H1 (cell line): Measurements from ENCODE around the gene AP1M1. TPM values are rescaled to one million over a fixed set of nuclear protein-coding genes. Genes with fewer than 3 reads are reported as not detected.

Source experiments
- CTCF ChIA-PET: fragments of 300-600 bp; sonication (Branson Sonifier 250); formaldehyde crosslinking; loops from one replicate; lab custom pipeline; 2021; ENCODE audit not compliant: partially characterized antibody; lab: Charles Lee
- POLR2A ChIA-PET: fragments of 300-600 bp; sonication (Branson Sonifier 250); formaldehyde crosslinking; loops from one replicate; lab custom pipeline; 2021; ENCODE audit warnings: inconsistent platforms; ENCODE audit not compliant: partially characterized antibody; lab: Charles Lee
- DNase-seq, 2 experiments: peaks; one replicate each; pipeline versions ENCODE4 v3.0.0 to v3.0.0-alpha.2; 2010 to 2022; ENCODE audit warnings: low spot score in 2 of 2, low read depth in 1 of 2, mixed read lengths in 1 of 2
- FAIRE-seq: peaks from 2 replicates; lab custom pipeline; 2011; peaks lifted over from hg19 to GRCh38; lab: Jason Lieb, UNC
- H2AFZ ChIP-seq: 2 replicates; pipeline ENCODE4 v1.8.1; 2012; ENCODE audit warnings: low read length, inconsistent platforms
- H2AK5ac ChIP-seq: 2 replicates; pipeline ENCODE4 v1.6.1; 2013; ENCODE audit warnings: low read depth, low read length
- H2BK120ac ChIP-seq: replicated peaks from 2 replicates; pipeline ENCODE3; 2013; ENCODE audit warnings: low read depth, low read length, inconsistent platforms
- H2BK12ac ChIP-seq: 2 replicates; pipeline ENCODE4 v1.6.1; 2013; ENCODE audit warnings: low read depth, low read length
- H2BK15ac ChIP-seq: 2 replicates; pipeline ENCODE4 v1.6.1; 2013; ENCODE audit warnings: low read length
- H2BK20ac ChIP-seq: 2 replicates; pipeline ENCODE4 v1.6.1; 2013; ENCODE audit warnings: low read length
- H2BK5ac ChIP-seq: 2 replicates; pipeline ENCODE4 v1.6.1; 2013; ENCODE audit warnings: low read depth, low read length
- H3K14ac ChIP-seq: 2 replicates; pipeline ENCODE4 v1.6.1; 2013; ENCODE audit warnings: inconsistent platforms; ENCODE audit not compliant: insufficient read length
- H3K18ac ChIP-seq: 2 replicates; pipeline ENCODE4 v1.6.1; 2013; ENCODE audit warnings: low read length; ENCODE audit errors: extremely low read depth
- H3K23ac ChIP-seq: 2 replicates; pipeline ENCODE4 v1.6.1; 2013; ENCODE audit warnings: inconsistent platforms; ENCODE audit not compliant: insufficient read length
- H3K23me2 ChIP-seq: 2 replicates; pipeline ENCODE4 v1.6.1; 2013; ENCODE audit warnings: low read depth, low read length
- H3K27ac ChIP-seq: 2 replicates; pipeline ENCODE4 v1.6.1; 2011; ENCODE audit warnings: low read depth, low read length, inconsistent platforms
- H3K27me3 ChIP-seq, 4 experiments: replicated peaks in 1 of 4; 1 replicate in 1 of 4; 2 replicates in 3 of 4; pipeline versions ENCODE4 v1.6.1 to v1.8.1; 2011 to 2013; ENCODE audit warnings: low read length in 3 of 4, mild to moderate bottlenecking in 3 of 4, inconsistent platforms in 2 of 4, mixed read lengths in 2 of 4, moderate library complexity in 1 of 4; ENCODE audit not compliant: control insufficient read depth in 3 of 4, insufficient read depth in 3 of 4; ENCODE audit errors: extremely low read depth in 1 of 4
- H3K36me3 ChIP-seq, 4 experiments: 2 replicates each; pipeline versions ENCODE4 v1.6.1 to v1.8.1; 2011 to 2013; ENCODE audit warnings: mild to moderate bottlenecking in 4 of 4, low read length in 3 of 4, moderate library complexity in 2 of 4, control low read depth in 1 of 4, inconsistent platforms in 1 of 4; ENCODE audit not compliant: insufficient read depth in 4 of 4, control insufficient read depth in 2 of 4
- H3K4ac ChIP-seq: replicated peaks from 2 replicates; pipeline ENCODE3; 2013; ENCODE audit warnings: low read length, low read depth, mixed read lengths, inconsistent platforms; ENCODE audit not compliant: insufficient read length
- H3K4me1 ChIP-seq, 4 experiments: replicated peaks in 1 of 4; 1 replicate in 1 of 4; 2 replicates in 3 of 4; pipeline versions ENCODE4 v1.6.1 to v1.8.1; 2011 to 2013; ENCODE audit warnings: low read length in 3 of 4, inconsistent platforms in 2 of 4, mixed read lengths in 1 of 4; ENCODE audit not compliant: insufficient read depth in 4 of 4, control insufficient read depth in 3 of 4
- H3K4me2 ChIP-seq, 2 experiments: 2 replicates each; pipeline versions ENCODE4 v1.6.1 to v1.8.1; 2011 to 2013; ENCODE audit warnings: low read depth in 2 of 2, low read length in 2 of 2, control low read depth in 1 of 2, inconsistent platforms in 1 of 2, mild to moderate bottlenecking in 1 of 2; ENCODE audit not compliant: insufficient read depth in 1 of 2
- H3K4me3 ChIP-seq, 4 experiments: fragments of 200-600, 300-600 bp in 1 of 4; sonication (generic), shearing (Covaris generic), sonication (Bioruptor Twin) in 1 of 4; 2 replicates each; pipeline versions ENCODE4 v1.5.1 to v1.8.1; 2011 to 2016; ENCODE audit warnings: low read length in 4 of 4, low read depth in 3 of 4, control low read depth in 2 of 4, inconsistent platforms in 2 of 4, mild to moderate bottlenecking in 2 of 4, mixed read lengths in 1 of 4, moderate library complexity in 1 of 4; ENCODE audit not compliant: insufficient read depth in 2 of 4; ENCODE audit errors: extremely low read depth in 1 of 4
- H3K56ac ChIP-seq: replicated peaks from 2 replicates; pipeline ENCODE3; 2013; ENCODE audit warnings: low read depth, mild to moderate bottlenecking, mixed read lengths, low read length, inconsistent platforms; ENCODE audit not compliant: insufficient read length
- H3K79me1 ChIP-seq: 2 replicates; pipeline ENCODE4 v1.6.1; 2013; ENCODE audit warnings: low read depth, low read length, control low read depth
- H3K79me2 ChIP-seq, 2 experiments: 2 replicates each; pipeline versions ENCODE4 v1.6.1 to v1.8.1; 2012 to 2013; ENCODE audit warnings: low read length in 2 of 2, mild to moderate bottlenecking in 2 of 2, inconsistent platforms in 1 of 2; ENCODE audit not compliant: insufficient read depth in 2 of 2, control insufficient read depth in 1 of 2
- H3K9ac ChIP-seq, 4 experiments: replicated peaks in 1 of 4; 1 replicate in 1 of 4; 2 replicates in 3 of 4; pipeline versions ENCODE4 v1.6.1 to v1.8.1; 2011 to 2013; ENCODE audit warnings: low read depth in 3 of 4, low read length in 3 of 4, control low read depth in 2 of 4, mild to moderate bottlenecking in 2 of 4, moderate library complexity in 2 of 4, inconsistent platforms in 1 of 4; ENCODE audit errors: extremely low read depth in 1 of 4
- H3K9me3 ChIP-seq, 2 experiments: 2 replicates each; pipeline versions ENCODE4 v1.6.1 to v1.8.1; 2012 to 2013; ENCODE audit warnings: mild to moderate bottlenecking in 2 of 2, moderate library complexity in 2 of 2, control low read depth in 1 of 2, inconsistent platforms in 1 of 2, low read depth in 1 of 2, low read length in 1 of 2, mixed read lengths in 1 of 2; ENCODE audit not compliant: insufficient read depth in 2 of 2
- H4K20me1 ChIP-seq, 2 experiments: replicated peaks in 1 of 2; 2 replicates each; pipeline versions ENCODE3 to v1.8.1; 2011 to 2013; ENCODE audit warnings: inconsistent platforms in 2 of 2, low read length in 2 of 2, mild to moderate bottlenecking in 1 of 2; ENCODE audit not compliant: insufficient read depth in 2 of 2, control insufficient read depth in 1 of 2
- H4K5ac ChIP-seq: 2 replicates; pipeline ENCODE4 v1.6.1; 2013; ENCODE audit warnings: low read length, low read depth, mixed read lengths, inconsistent platforms; ENCODE audit not compliant: insufficient read length
- H4K8ac ChIP-seq: 2 replicates; pipeline ENCODE4 v1.8.0; 2013; ENCODE audit warnings: mild to moderate bottlenecking, moderate library complexity, low read length, inconsistent platforms; ENCODE audit not compliant: insufficient read depth; ENCODE audit errors: extremely low read depth
- H4K91ac ChIP-seq: replicated peaks from 2 replicates; pipeline ENCODE3; 2013; ENCODE audit warnings: low read length, mixed read lengths, inconsistent platforms; ENCODE audit not compliant: insufficient read length
- E2F6 ChIP-seq: IDR thresholded peaks from 2 replicates; pipeline ENCODE4 v1.6.1; 2012; ENCODE audit warnings: inconsistent platforms
- KDM5A ChIP-seq: fragments of 200-600 bp; IDR thresholded peaks from 2 replicates; pipeline ENCODE4 v1.7.1; 2012; ENCODE audit warnings: mild to moderate bottlenecking, low read length, inconsistent platforms, mixed read lengths
- RXRA ChIP-seq: IDR thresholded peaks from 2 replicates; pipeline ENCODE4 v1.6.1; 2011; ENCODE audit warnings: low read depth, mild to moderate bottlenecking, low read length, moderate library complexity; ENCODE audit not compliant: insufficient read depth
- SIN3A ChIP-seq, 2 experiments: IDR thresholded peaks in 1 of 2; conservative IDR thresholded peaks in 1 of 2; 2 replicates each; pipeline ENCODE4 v1.6.1; 2011 to 2012; ENCODE audit warnings: low read length in 2 of 2, improper control_type of control experiment in 1 of 2, low read depth in 1 of 2, mild to moderate bottlenecking in 1 of 2
- SRF ChIP-seq: IDR thresholded peaks from 2 replicates; pipeline ENCODE4 v1.6.1; 2011; ENCODE audit warnings: mild to moderate bottlenecking, low read depth, low read length, moderate library complexity
- WGBS, 2 experiments: shearing (Covaris generic) in 1 of 2; methylation state at CpG; one replicate each; pipeline versions ENCODE4 v1.1.6 to v1.1.7; 2013 to 2015; ENCODE audit warnings: low lambda C conversion rate in 2 of 2, mixed read lengths in 2 of 2, inconsistent platforms in 1 of 2, low coverage in 1 of 2, missing lambda C conversion rate in 1 of 2; ENCODE audit not compliant: insufficient replicate concordance in 2 of 2, insufficient coverage in 1 of 2, insufficient read length in 1 of 2; ENCODE audit errors: extremely low coverage in 1 of 2, missing lambda C conversion rate in 1 of 2; 5-methylcytosine and 5-hydroxymethylcytosine counted together
- polyA plus RNA-seq, 7 experiments: library from polyadenylated mRNA; depleted of rRNA in 3 of 7; stranded (reverse) in 5 of 7; unstranded in 2 of 7; fragments of >200 nt in 5 of 7; fragments of 200-250 nt in 2 of 7; gene quantifications; 1 replicate in 5 of 7; 2 replicates in 1 of 7; 4 replicates in 1 of 7; pipeline versions ENCODE4 v1.2.1 to v1.2.3, GENCODE V29; 2011 to 2013; ENCODE audit warnings: missing spikeins in 2 of 7, mixed read lengths in 2 of 7
- total RNA-seq: library from RNA; stranded (reverse); fragmentation: NEBNext Ultra II Directional; extraction: Animal tissue kit (Norgen Biotek cat#: 25700); gene quantifications from 2 replicates; pipeline ENCODE4 v1.2.1, GENCODE V29; 2021

AP1M1 gene
- total and polyA plus RNA-seq, 2 of the 8 experiments (the other 6 are each of a cell fraction or from before 2014, with no cell fraction given), result 30.9 to 37.5 TPM

GRCh38 chr19:16210168-16210567, 12.5 kb downstream of the AP1M1 start:
- ChIA-PET CTCF (no interaction called here), POLR2A (no interaction called here)
- FAIRE-seq, result no peak

More at GRCh38 chr19:16210168-16210567, 12.5 kb downstream of the AP1M1 start:
- no peak for DNase-seq
- Histone ChIP-seq H2BK15ac (no peak overlapping the region), H3K23me2 (no peaks in the 10 kb centered on the region), H4K91ac (no peak overlapping the region), H3K18ac (no peak overlapping the region), H4K20me1 (peaks cover 0 to under 1% of the 10 kb centered on the region in 2 experiments), H3K4me1 (no peaks in the 10 kb centered on the region), H3K56ac (no peak overlapping the region), H3K9ac (no peak overlapping the region), H3K9me3 (no peaks in the 10 kb centered on the region), H3K23ac (no peak overlapping the region), H2BK12ac (no peak overlapping the region), H4K8ac (no peak overlapping the region), H2BK5ac (no peak overlapping the region), H2BK120ac (no peak overlapping the region), H2BK20ac (no peak overlapping the region), H3K79me1 (no peaks in the 10 kb centered on the region), H2AK5ac (no peak overlapping the region), H2AFZ (no peak overlapping the region), H4K5ac (no peak overlapping the region), H3K27ac (no peak overlapping the region), H3K36me3 (peaks cover 0 to 11% (median 3%) of the 10 kb centered on the region in 4 experiments; a peak in 4 of 8 replicates), H3K79me2 (no peaks in the 10 kb centered on the region), H3K4me2 (no peak overlapping the region), H3K4ac (no peak overlapping the region), H3K4me3 (no peak overlapping the region), H3K14ac (no peak overlapping the region), H3K27me3 (no peaks in the 10 kb centered on the region)
- WGBS, 2 experiments, result 84% methylated on average over 4 of the region's 4 CpGs; no CpG with 5 or more reads in 1 of the 2 experiments
- TF ChIP-seq SRF (no peak), RXRA (no peak), SIN3A (conservative IDR thresholded peaks at IDR 0.05 in 1 of 2, IDR thresholded peaks at IDR 0.05 in 1 of 2; ENCODE audit: low read depth in 1 of 2, low read length in 2 of 2) (no peak), KDM5A (no peak), E2F6 (no peak)
